Keratinocyte (primary cell): ENCODE measurements around the gene PIGH. TPM values are rescaled to one million over a fixed set of nuclear protein-coding genes. Genes with fewer than 3 reads are reported as not detected.

ENCODE experiments used
- DNase-seq: peaks from one replicate; pipeline ENCODE4 v3.0.0-alpha.2; 2011; ENCODE audit warnings: low read depth, missing footprints, low spot score
- FAIRE-seq: peaks from 2 replicates; lab custom pipeline; 2011; peaks lifted over from hg19 to GRCh38; lab: Jason Lieb, UNC
- H2AFZ ChIP-seq: 2 replicates; pipeline ENCODE4 v1.6.0; 2012; ENCODE audit warnings: low read length, control low read depth, inconsistent platforms; ENCODE audit not compliant: control insufficient read depth
- H3K27ac ChIP-seq: 2 replicates; pipeline ENCODE4 v1.5.1; 2011; ENCODE audit warnings: low read length; ENCODE audit not compliant: control insufficient read depth, insufficient read depth
- H3K27me3 ChIP-seq: 3 replicates; pipeline ENCODE4 v1.6.0; 2011; ENCODE audit warnings: low read length; ENCODE audit not compliant: control insufficient read depth, insufficient read depth; ENCODE audit errors: extremely low read depth
- H3K36me3 ChIP-seq, 2 experiments: 2 replicates in 1 of 2; 3 replicates in 1 of 2; pipeline ENCODE4 v1.5.1; 2011; ENCODE audit warnings: low read length in 2 of 2, mild to moderate bottlenecking in 1 of 2; ENCODE audit not compliant: control insufficient read depth in 2 of 2, insufficient read depth in 2 of 2; ENCODE audit errors: extremely low read depth in 1 of 2
- H3K4me1 ChIP-seq: 3 replicates; pipeline ENCODE4 v1.5.1; 2011; ENCODE audit warnings: low read length; ENCODE audit not compliant: control insufficient read depth, insufficient read depth; ENCODE audit errors: extremely low read depth
- H3K4me2 ChIP-seq: 3 replicates; pipeline ENCODE4 v1.6.0; 2011; ENCODE audit warnings: low read depth, low read length; ENCODE audit not compliant: control insufficient read depth, insufficient read depth; ENCODE audit errors: extremely low read depth
- H3K4me3 ChIP-seq, 3 experiments: fragments of 200-600 bp in 1 of 3; sonication (generic) in 1 of 3; 2 replicates in 2 of 3; 3 replicates in 1 of 3; pipeline ENCODE4 v1.5.1; 2011 to 2016; ENCODE audit warnings: low read length in 3 of 3, mild to moderate bottlenecking in 3 of 3, control low read depth in 2 of 3, inconsistent platforms in 1 of 3, low read depth in 1 of 3, mixed read lengths in 1 of 3, mixed run types in 1 of 3, moderate library complexity in 1 of 3; ENCODE audit not compliant: control insufficient read depth in 2 of 3, insufficient read depth in 2 of 3; ENCODE audit errors: extremely low read depth in 1 of 3
- H3K79me2 ChIP-seq: 2 replicates; pipeline ENCODE4 v1.6.0; 2012; ENCODE audit warnings: low read length; ENCODE audit not compliant: control insufficient read depth, insufficient read depth
- H3K9ac ChIP-seq: 3 replicates; pipeline ENCODE4 v1.6.0; 2011; ENCODE audit warnings: low read length; ENCODE audit not compliant: control insufficient read depth, insufficient read depth; ENCODE audit errors: extremely low read depth
- H3K9me1 ChIP-seq: 3 replicates; pipeline ENCODE4 v1.6.0; 2011; ENCODE audit warnings: low read length; ENCODE audit not compliant: control insufficient read depth, insufficient read depth; ENCODE audit errors: extremely low read depth
- H3K9me3 ChIP-seq: 2 replicates; pipeline ENCODE4 v1.5.1; 2012; ENCODE audit warnings: low read depth, low read length; ENCODE audit not compliant: control insufficient read depth
- H4K20me1 ChIP-seq: 3 replicates; pipeline ENCODE4 v1.6.0; 2011; ENCODE audit warnings: low read length; ENCODE audit not compliant: control insufficient read depth, insufficient read depth; ENCODE audit errors: extremely low read depth
- CTCF ChIP-seq, 3 experiments: IDR thresholded peaks in 1 of 3; conservative IDR thresholded peaks in 1 of 3; optimal IDR thresholded peaks in 1 of 3; 2 replicates in 2 of 3; 3 replicates in 1 of 3; pipeline versions ENCODE3 to v1.5.1; 2011; ENCODE audit warnings: low read length in 3 of 3, mild to moderate bottlenecking in 3 of 3, moderate library complexity in 2 of 3, control low read depth in 1 of 3, inconsistent platforms in 1 of 3; ENCODE audit not compliant: insufficient read depth in 2 of 3; ENCODE audit errors: extremely low read depth in 1 of 3
- EZH2 ChIP-seq: IDR thresholded peaks from one replicate; pipeline ENCODE4 v1.6.1; 2012; ENCODE audit warnings: inconsistent platforms, mild to moderate bottlenecking, low read length, moderate library complexity
- dilution Hi-C: fragments of 300-500 bp; cut with MboI; formaldehyde crosslinking; loops from one replicate; pipeline ENCODE4 v1.7.0; 2020; ENCODE audit warnings: low sequenced_read_pairs; ENCODE audit not compliant: extremely low pct_ligation_motif_present
- polyA plus RNA-seq, 5 experiments: library from polyadenylated mRNA; depleted of rRNA in 3 of 5; stranded (reverse) in 3 of 5; stranded (forward) in 1 of 5; unstranded in 1 of 5; fragments of >200 nt; gene quantifications; 1 replicate in 1 of 5; 2 replicates in 3 of 5; 3 replicates in 1 of 5; pipeline versions ENCODE4 v1.2.1 to v1.2.3, GENCODE V29; 2011 to 2012; ENCODE audit warnings: missing spikeins in 2 of 5, low read depth in 1 of 5, low replicate concordance in 1 of 5

Gene PIGH
- polyA plus RNA-seq, 1 donor (not counting 4 experiments of a cell fraction or from before 2014, with no cell fraction given), result 29.9 TPM

- Histone ChIP-seq H3K9me1 (no peaks in the 10 kb centered on the region), H3K79me2 (no peaks in the 10 kb centered on the region), H3K9ac (no peak overlapping the region), H3K4me2 (no peak overlapping the region), H3K36me3 (peaks cover 5 to 26% of the 10 kb centered on the region in 2 experiments), H3K9me3 (no peaks in the 10 kb centered on the region), H3K27me3 (no peaks in the 10 kb centered on the region), H4K20me1 (no peaks in the 10 kb centered on the region), H3K4me3 (no peak overlapping the region), H3K4me1 (peaks cover 5% of the 10 kb centered on the region), H2AFZ (no peak overlapping the region), H3K27ac (no peak overlapping the region)
- dilution Hi-C loops, result no loop called here
- DNase-seq, result no peak
- no peak for FAIRE-seq
- no peak for TF ChIP-seq EZH2
- no peak for TF ChIP-seq CTCF (optimal IDR thresholded peaks at IDR 0.05 in 1 of 3, IDR thresholded peaks at IDR 0.05 in 1 of 3, conservative IDR thresholded peaks at IDR 0.05 in 1 of 3; ENCODE audit: extremely low read depth in 1 of 3, insufficient read depth in 2 of 3, low read length in 3 of 3)
Observed at GRCh38 chr14:67645414-67645813, 45.3 kb upstream of the PIGH start.

GRCh38 chr14:67644428-67644827 is 44.4 kb upstream of the PIGH start:
- Histone ChIP-seq H2AFZ (no peak overlapping the region), H3K4me3 (no peak overlapping the region), H3K27ac (no peak overlapping the region), H3K9me1 (no peaks in the 10 kb centered on the region), H3K79me2 (no peaks in the 10 kb centered on the region), H3K9me3 (no peaks in the 10 kb centered on the region), H3K27me3 (no peaks in the 10 kb centered on the region), H3K36me3 (peaks cover 5 to 18% of the 10 kb centered on the region in 2 experiments), H3K4me2 (no peak overlapping the region), H4K20me1 (no peaks in the 10 kb centered on the region), H3K4me1 (no peaks in the 10 kb centered on the region), H3K9ac (no peak overlapping the region)
- dilution Hi-C loops, result no loop called here
- no peak for DNase-seq
- TF ChIP-seq CTCF (optimal IDR thresholded peaks at IDR 0.05 in 1 of 3, IDR thresholded peaks at IDR 0.05 in 1 of 3, conservative IDR thresholded peaks at IDR 0.05 in 1 of 3; ENCODE audit: extremely low read depth in 1 of 3, insufficient read depth in 2 of 3, low read length in 3 of 3) (no peak), EZH2 (no peak)
- peak; percentile 63 for FAIRE-seq
